Smooth muscle cell (in vitro differentiated cells): ENCODE data around the gene NDUFA13. TPM values are rescaled to one million over a fixed set of nuclear protein-coding genes. Genes with fewer than 3 reads are reported as not detected.
A peak's percentile ranks its signal among the peaks of the same experiment; 100 is the strongest.

ENCODE experiments used
- DNase-seq: peaks from one replicate; lab custom pipeline; 2025; ENCODE audit not compliant: unreplicated experiment; lab: John Stamatoyannopoulos, UW
- H2AFZ ChIP-seq: fragments of 200-600 bp; sonication (generic); 2 replicates; pipeline ENCODE4 v1.6.0; 2016; ENCODE audit warnings: antibody characterized with exemption, low read depth, mild to moderate bottlenecking
- H3F3A ChIP-seq: fragments of 200-600 bp; sonication (generic); 2 replicates; pipeline ENCODE4 v1.6.0; 2017; ENCODE audit warnings: antibody characterized with exemption, low read depth
- H3K27ac ChIP-seq: fragments of 200-600 bp; sonication (generic); 2 replicates; pipeline ENCODE4 v1.5.1; 2016; ENCODE audit warnings: low read depth, mild to moderate bottlenecking
- H3K27me3 ChIP-seq: fragments of 200-600 bp; sonication (generic); 2 replicates; pipeline ENCODE4 v1.6.1; 2016; ENCODE audit warnings: low read depth, mild to moderate bottlenecking
- H3K36me3 ChIP-seq: fragments of 200-600 bp; sonication (generic); 2 replicates; pipeline ENCODE4 v1.5.1; 2016; ENCODE audit warnings: low read depth
- H3K4me1 ChIP-seq: fragments of 200-600 bp; sonication (generic); 2 replicates; pipeline ENCODE4 v1.5.1; 2016; ENCODE audit warnings: low read depth
- H3K4me2 ChIP-seq: fragments of 200-600 bp; sonication (generic); 2 replicates; pipeline ENCODE4 v1.6.0; 2016; ENCODE audit warnings: mild to moderate bottlenecking
- H3K4me3 ChIP-seq: fragments of 200-600 bp; sonication (generic); 2 replicates; pipeline ENCODE4 v1.5.1; 2016; ENCODE audit warnings: mild to moderate bottlenecking
- H3K79me2 ChIP-seq: fragments of 200-600 bp; sonication (generic); 2 replicates; pipeline ENCODE4 v1.6.0; 2016; ENCODE audit warnings: low read depth, mild to moderate bottlenecking
- H3K9ac ChIP-seq: fragments of 200-600 bp; sonication (generic); 2 replicates; pipeline ENCODE4 v1.6.0; 2016; ENCODE audit warnings: low read depth
- H3K9me3 ChIP-seq: fragments of 200-600 bp; sonication (generic); replicated peaks from 2 replicates; pipeline ENCODE4 v1.5.1; 2016; ENCODE audit warnings: low read depth
- H4K20me1 ChIP-seq: fragments of 200-600 bp; sonication (generic); 2 replicates; pipeline ENCODE4 v1.6.0; 2016; ENCODE audit warnings: low read depth
- WGBS: methylation state at CpG from one replicate; pipeline ENCODE4 v1.1.7; 2016; ENCODE audit warnings: low lambda C conversion rate; 5-methylcytosine and 5-hydroxymethylcytosine counted together
- polyA plus RNA-seq: library from polyadenylated mRNA; unstranded; fragments of >200 nt; fragmentation: Nextera tagmentation; extraction: Ambion mirVana; gene quantifications from 2 replicates; pipeline ENCODE4 v1.2.1, GENCODE V29; 2016
- total RNA-seq: library from RNA; depleted of rRNA; stranded (reverse); fragments of >200 nt; gene quantifications from 2 replicates; pipeline ENCODE4 v1.2.3, GENCODE V29; 2014
- TF ChIP-seq, protein P1 (sequence below): fragments of 200-600 bp; sonication (generic); IDR thresholded peaks from 2 replicates; pipeline ENCODE4 v1.5.1; 2017; ENCODE audit warnings: borderline replicate concordance, mild to moderate bottlenecking, antibody characterized with exemption; ENCODE audit not compliant: insufficient read depth, poor library complexity, severe bottlenecking

The NDUFA13 gene
- total and polyA plus RNA-seq, 2 experiments from 2014 or later: 42.3 to 559 TPM

- TF ChIP-seq, protein P1, sequence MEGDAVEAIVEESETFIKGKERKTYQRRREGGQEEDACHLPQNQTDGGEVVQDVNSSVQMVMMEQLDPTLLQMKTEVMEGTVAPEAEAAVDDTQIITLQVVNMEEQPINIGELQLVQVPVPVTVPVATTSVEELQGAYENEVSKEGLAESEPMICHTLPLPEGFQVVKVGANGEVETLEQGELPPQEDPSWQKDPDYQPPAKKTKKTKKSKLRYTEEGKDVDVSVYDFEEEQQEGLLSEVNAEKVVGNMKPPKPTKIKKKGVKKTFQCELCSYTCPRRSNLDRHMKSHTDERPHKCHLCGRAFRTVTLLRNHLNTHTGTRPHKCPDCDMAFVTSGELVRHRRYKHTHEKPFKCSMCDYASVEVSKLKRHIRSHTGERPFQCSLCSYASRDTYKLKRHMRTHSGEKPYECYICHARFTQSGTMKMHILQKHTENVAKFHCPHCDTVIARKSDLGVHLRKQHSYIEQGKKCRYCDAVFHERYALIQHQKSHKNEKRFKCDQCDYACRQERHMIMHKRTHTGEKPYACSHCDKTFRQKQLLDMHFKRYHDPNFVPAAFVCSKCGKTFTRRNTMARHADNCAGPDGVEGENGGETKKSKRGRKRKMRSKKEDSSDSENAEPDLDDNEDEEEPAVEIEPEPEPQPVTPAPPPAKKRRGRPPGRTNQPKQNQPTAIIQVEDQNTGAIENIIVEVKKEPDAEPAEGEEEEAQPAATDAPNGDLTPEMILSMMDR: no peak
- Histone ChIP-seq H3K4me1 (peaks cover 20% of the 10 kb centered on the region), H2AFZ (no peak overlapping the region), H3K9me3 (no peaks in the 10 kb centered on the region), H3K9ac (no peak overlapping the region), H4K20me1 (peaks cover 36% of the 10 kb centered on the region), H3F3A (peaks cover 23% of the 10 kb centered on the region), H3K36me3 (no peaks in the 10 kb centered on the region), H3K4me3 (no peak overlapping the region), H3K79me2 (peaks cover 26% of the 10 kb centered on the region), H3K4me2 (peak overlapping the region; percentile 51), H3K27ac (peak overlapping the region; percentile 81), H3K27me3 (no peaks in the 10 kb centered on the region)
- DNase-seq: no peak
- 80% methylated on average over 9 of the region's 9 CpGs for WGBS
Measured at GRCh38 chr19:19489804-19490204, 26.2 kb upstream of the NDUFA13 start.

DNA sequence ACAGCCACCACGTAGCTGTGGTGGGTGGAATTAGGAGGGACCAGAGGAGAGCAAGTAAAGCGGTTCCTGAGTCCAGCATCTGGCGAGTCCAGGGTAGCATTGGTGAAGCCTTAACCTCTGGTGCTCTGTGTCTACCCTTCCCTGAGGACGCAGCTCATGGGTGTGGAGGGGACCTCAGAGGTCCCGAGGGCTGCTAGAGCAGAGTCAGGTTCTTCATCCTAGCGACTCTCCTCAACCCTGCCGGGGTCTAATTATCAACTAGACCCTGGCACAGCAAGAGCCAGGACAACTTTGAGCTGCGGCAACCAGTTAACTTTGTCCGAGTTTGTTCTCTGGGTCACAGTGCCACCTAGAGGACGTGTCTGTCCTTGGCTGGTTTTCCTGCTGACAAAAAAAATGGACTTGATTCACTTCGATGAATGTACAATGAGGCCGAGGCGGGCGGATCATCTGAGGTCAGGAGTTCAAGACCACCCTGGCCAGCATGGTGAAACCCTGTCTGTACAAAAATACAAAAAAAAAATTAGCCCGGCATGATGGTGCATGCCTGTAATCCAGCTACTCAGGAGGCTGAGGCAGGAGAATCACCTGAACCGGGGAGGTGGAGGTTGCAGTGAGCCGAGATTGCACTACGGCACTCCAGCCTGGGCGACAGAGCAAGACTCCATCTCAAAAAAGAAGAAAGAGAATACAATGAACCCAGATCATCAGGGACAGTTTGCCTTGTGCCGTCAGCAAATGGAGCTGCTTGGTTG, 25.6 kb upstream of the NDUFA13 start:
- H3K79me2 ChIP-seq: peaks cover 31% of the 10 kb centered on the region

GRCh38 chr19:19491321-19492025, 24.6 kb upstream of the NDUFA13 start:
- Histone ChIP-seq H3K36me3 (no peaks in the 10 kb centered on the region), H3K4me1 (peaks cover 20% of the 10 kb centered on the region), H3K9ac (no peak overlapping the region), H2AFZ (no peak overlapping the region), H3K4me3 (no peak overlapping the region), H3K27ac (no peak overlapping the region), H4K20me1 (peaks cover 26% of the 10 kb centered on the region), H3K27me3 (no peaks in the 10 kb centered on the region), H3F3A (peaks cover 14% of the 10 kb centered on the region), H3K9me3 (no peaks in the 10 kb centered on the region), H3K4me2 (no peak overlapping the region), H3K79me2 (peaks cover 35% of the 10 kb centered on the region)
- no peak for DNase-seq
- WGBS: 95% methylated on average over 15 of the region's 15 CpGs
- TF ChIP-seq, protein P1: no peak

More for the DNA sequence above, 25.6 kb upstream of the NDUFA13 start:
- peaks cover 30% of the 10 kb centered on the region for H4K20me1 ChIP-seq
- no peaks in the 10 kb centered on the region for H3K27me3 ChIP-seq
- H2AFZ ChIP-seq: no peak overlapping the region
- DNase-seq: peak; percentile 33
- no peak overlapping the region for H3K9ac ChIP-seq
- WGBS: 48% methylated on average over 20 of the region's 20 CpGs
- no peaks in the 10 kb centered on the region for H3K36me3 ChIP-seq
- H3K4me2 ChIP-seq: no peak overlapping the region
- peak overlapping the region; percentile 81 for H3K27ac ChIP-seq
- H3F3A ChIP-seq: peaks cover 19% of the 10 kb centered on the region
- no peaks in the 10 kb centered on the region for H3K9me3 ChIP-seq
- peaks cover 20% of the 10 kb centered on the region for H3K4me1 ChIP-seq
- TF ChIP-seq, protein P1: peak; percentile 83
- no peak overlapping the region for H3K4me3 ChIP-seq
